HEK293T (cell line): ENCODE measurements around the gene GPRC5A.

Experiments
- CTCF ChIA-PET: fragments of 350-600 bp; formaldehyde crosslinking; extraction: SDS; loops from one replicate; lab custom pipeline; 2021; ENCODE audit warnings: antibody characterized with exemption, inconsistent platforms; lab: Yijun Ruan, JAX
- POLR2A ChIA-PET: fragments of 350-600 bp; formaldehyde crosslinking; extraction: SDS; loops from one replicate; lab custom pipeline; 2020; ENCODE audit warnings: antibody characterized with exemption, inconsistent platforms; lab: Yijun Ruan, JAX
- DNase-seq: peaks from one replicate; pipeline ENCODE4 v3.0.0; 2012; ENCODE audit warnings: mixed read lengths; ENCODE audit errors: extremely low spot score
- ARNT ChIP-seq: fragments of 450-650 bp; IDR thresholded peaks from 2 replicates; pipeline ENCODE4 v1.6.1; 2017; ENCODE audit warnings: mild to moderate bottlenecking
- BHLHE40 ChIP-seq: fragments of 450-650 bp; IDR thresholded peaks from 2 replicates; pipeline ENCODE4 v1.6.1; 2016; ENCODE audit warnings: mild to moderate bottlenecking, moderate library complexity, borderline replicate concordance
- CTBP1 ChIP-seq: fragments of 450-650 bp; IDR thresholded peaks from 2 replicates; pipeline ENCODE4 v1.6.1; 2016; ENCODE audit warnings: borderline replicate concordance
- ELF4 ChIP-seq: fragments of 450-650 bp; IDR thresholded peaks from 2 replicates; pipeline ENCODE4 v1.6.1; 2017; ENCODE audit warnings: antibody characterized with exemption
- FOXA1 ChIP-seq: fragments of 450-650 bp; IDR thresholded peaks from 2 replicates; pipeline ENCODE4 v1.6.1; 2016; ENCODE audit warnings: mild to moderate bottlenecking
- FOXK2 ChIP-seq: fragments of 450-650 bp; IDR thresholded peaks from 2 replicates; pipeline ENCODE4 v1.6.1; 2016; ENCODE audit warnings: mild to moderate bottlenecking
- FOXM1 ChIP-seq: fragments of 450-650 bp; IDR thresholded peaks from 2 replicates; pipeline ENCODE4 v1.6.1; 2017; ENCODE audit warnings: mild to moderate bottlenecking, borderline replicate concordance
- HDGF ChIP-seq: fragments of 450-650 bp; IDR thresholded peaks from 2 replicates; pipeline ENCODE4 v1.6.1; 2017; ENCODE audit warnings: antibody characterized with exemption, borderline replicate concordance
- L3MBTL2 ChIP-seq: fragments of 450-650 bp; conservative IDR thresholded peaks from 2 replicates; pipeline ENCODE4 v1.6.1; 2016; ENCODE audit warnings: mild to moderate bottlenecking
- LEF1 ChIP-seq: fragments of 450-650 bp; IDR thresholded peaks from 2 replicates; pipeline ENCODE4 v1.6.1; 2017; ENCODE audit warnings: mild to moderate bottlenecking, borderline replicate concordance
- NFRKB ChIP-seq: fragments of 450-650 bp; IDR thresholded peaks from 2 replicates; pipeline ENCODE4 v1.6.1; 2016; ENCODE audit warnings: mild to moderate bottlenecking, moderate library complexity
- PKNOX1 ChIP-seq: fragments of 450-650 bp; IDR thresholded peaks from 2 replicates; pipeline ENCODE4 v1.6.1; 2016
- SP1 ChIP-seq: fragments of 450-650 bp; IDR thresholded peaks from 2 replicates; pipeline ENCODE4 v1.6.1; 2017
- SUZ12 ChIP-seq: fragments of 450-650 bp; IDR thresholded peaks from 2 replicates; pipeline ENCODE4 v1.6.1; 2016; ENCODE audit warnings: mild to moderate bottlenecking
- TARDBP ChIP-seq: fragments of 450-650 bp; IDR thresholded peaks from 2 replicates; pipeline ENCODE4 v1.6.1; 2016
- ZNF384 ChIP-seq: fragments of 450-650 bp; IDR thresholded peaks from 2 replicates; pipeline ENCODE4 v1.6.1; 2016

GPRC5A gene

GRCh38 chr12:12929696-12930095 is 38.3 kb downstream of the GPRC5A start:
- ChIA-PET CTCF (interaction anchor here (0.6 kb wide), 1 partner anchor 210 kb away, joined by 4 read pairs; no protein-coding TSS in a partner anchor), POLR2A (interaction anchor here (0.6 kb wide), 1 partner anchor 20 kb away, joined by 4 read pairs; no protein-coding TSS in a partner anchor)
- DNase-seq = no peak
- no peak for TF ChIP-seq ARNT
- no peak for TF ChIP-seq TARDBP
- no peak for TF ChIP-seq SP1
- TF ChIP-seq PKNOX1 = no peak
- no peak for TF ChIP-seq BHLHE40
- TF ChIP-seq FOXK2 = no peak
- TF ChIP-seq SUZ12 = no peak
- no peak for TF ChIP-seq CTBP1
- TF ChIP-seq FOXA1 = no peak
- no peak for TF ChIP-seq HDGF
- no peak for TF ChIP-seq FOXM1
- no peak for TF ChIP-seq ZNF384
- TF ChIP-seq L3MBTL2 = no peak
- TF ChIP-seq LEF1 = no peak
- TF ChIP-seq ELF4 = no peak
- TF ChIP-seq NFRKB = no peak

GRCh38 chr12:12930633-12931219 is 39.4 kb downstream of the GPRC5A start:
- DNase-seq = no peak
- ChIA-PET CTCF (no interaction called here), POLR2A (no interaction called here)
- TF ChIP-seq CTBP1 (no peak), TARDBP (no peak), BHLHE40 (no peak)

GRCh38 chr12:12933742-12934141 is 42.4 kb downstream of the GPRC5A start:
- ChIA-PET CTCF (interaction anchor here (1.3 kb wide), 1 partner anchor 50 kb away, joined by 3 read pairs; no protein-coding TSS in a partner anchor), POLR2A (no interaction called here)
- DNase-seq = no peak
- TF ChIP-seq L3MBTL2 = no peak
- no peak for TF ChIP-seq HDGF
- TF ChIP-seq CTBP1 = no peak
- TF ChIP-seq ARNT = no peak
- TF ChIP-seq SP1 = no peak

- DNase-seq = no peak
- CTCF ChIA-PET = no interaction called here
- TF ChIP-seq SUZ12 = no peak
- no peak for TF ChIP-seq TARDBP
- no peak for TF ChIP-seq NFRKB
- no peak for TF ChIP-seq ZNF384
- no peak for TF ChIP-seq PKNOX1
- TF ChIP-seq CTBP1 = no peak
- TF ChIP-seq FOXM1 = no peak
- TF ChIP-seq BHLHE40 = no peak
- no peak for TF ChIP-seq LEF1
- TF ChIP-seq L3MBTL2 = no peak
- no peak for TF ChIP-seq ELF4
- no peak for TF ChIP-seq ARNT
- TF ChIP-seq SP1 = no peak
- no peak for TF ChIP-seq FOXK2
- no peak for TF ChIP-seq FOXA1
- TF ChIP-seq HDGF = no peak
- POLR2A ChIA-PET = no interaction called here
These were observed 43.2 kb downstream of the GPRC5A start for GRCh38 chr12:12934556-12934955.

GRCh38 chr12:12936983-12937491 is 45.7 kb downstream of the GPRC5A start:
- POLR2A ChIA-PET = no interaction called here
- DNase-seq = no peak
- TF ChIP-seq BHLHE40 (no peak), ARNT (no peak), PKNOX1 (no peak)
- CTCF ChIA-PET = interaction anchor here (0.5 to 1.6 kb wide), 3 partner anchors 21 to 935 kb away, joined by 3 to 6 read pairs (median 3); no protein-coding TSS in a partner anchor

- CTCF ChIA-PET = no interaction called here
- DNase-seq = no peak
- no peak for TF ChIP-seq TARDBP
- POLR2A ChIA-PET = no interaction called here
These were observed 47.2 kb downstream of the GPRC5A start for GRCh38 chr12:12938541-12938940.

GRCh38 chr12:12939888-12940287 is 48.5 kb downstream of the GPRC5A start:
- CTCF ChIA-PET = interaction anchor here (0.7 to 1.1 kb wide), 2 partner anchors 39 to 44 kb away, joined by 3 read pairs; no protein-coding TSS in a partner anchor
- POLR2A ChIA-PET = no interaction called here
- no peak for DNase-seq
- TF ChIP-seq CTBP1 = no peak
- TF ChIP-seq HDGF = no peak
- TF ChIP-seq SUZ12 = no peak
- no peak for TF ChIP-seq FOXM1
- TF ChIP-seq ARNT = no peak
- TF ChIP-seq PKNOX1 = no peak
- no peak for TF ChIP-seq BHLHE40
- no peak for TF ChIP-seq FOXK2
- TF ChIP-seq ELF4 = no peak
